GM06990 (cell line): Measurements from ENCODE around the gene PTPN4.

ENCODE experiments used
- DNase-seq: peaks from one replicate; pipeline ENCODE4 v3.0.0-alpha.2; 2011; ENCODE audit not compliant: insufficient read length; ENCODE audit errors: extremely low read depth
- H3K27me3 ChIP-seq: replicated peaks from 2 replicates; pipeline ENCODE4 v1.6.0; 2011; ENCODE audit warnings: low read length; ENCODE audit not compliant: control insufficient read depth, insufficient read depth
- H3K36me3 ChIP-seq: 2 replicates; pipeline ENCODE4 v1.5.1; 2011; ENCODE audit warnings: low read length; ENCODE audit not compliant: control insufficient read depth, insufficient read depth
- H3K4me3 ChIP-seq: replicated peaks from 2 replicates; pipeline ENCODE4 v1.5.1; 2011; ENCODE audit warnings: low read depth, mild to moderate bottlenecking, control low read depth, low read length
- TF ChIP-seq, protein P1 (sequence below): IDR thresholded peaks from 2 replicates; pipeline ENCODE4 v1.5.1; 2011; ENCODE audit warnings: low read length, control low read depth, mild to moderate bottlenecking, inconsistent platforms; ENCODE audit not compliant: insufficient read depth, poor library complexity, severe bottlenecking

PTPN4 gene

DNA sequence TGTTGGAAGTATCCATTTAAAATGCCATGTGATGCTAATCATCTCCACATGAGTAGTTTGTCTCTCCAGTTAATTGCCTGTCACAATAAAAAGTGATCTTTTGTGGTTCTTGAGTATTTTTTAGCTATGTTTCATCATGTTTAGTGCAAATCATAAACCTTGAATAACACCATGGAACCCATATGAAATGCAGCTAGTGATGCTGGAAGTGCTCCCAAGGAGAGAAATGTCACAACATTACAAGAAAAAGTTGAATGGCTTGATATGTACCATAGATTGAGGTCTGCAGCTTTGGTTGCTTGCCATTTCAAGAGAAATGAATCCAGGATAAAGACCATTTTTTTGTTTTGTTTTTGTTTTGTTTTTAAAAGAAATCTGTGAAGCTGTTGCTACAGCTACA lies 14.3 kb downstream of the PTPN4 start:
- no peak for DNase-seq
- Histone ChIP-seq H3K36me3 (no peaks in the 10 kb centered on the region), H3K27me3 (no peaks in the 10 kb centered on the region), H3K4me3 (no peak overlapping the region)
- TF ChIP-seq, protein P1, sequence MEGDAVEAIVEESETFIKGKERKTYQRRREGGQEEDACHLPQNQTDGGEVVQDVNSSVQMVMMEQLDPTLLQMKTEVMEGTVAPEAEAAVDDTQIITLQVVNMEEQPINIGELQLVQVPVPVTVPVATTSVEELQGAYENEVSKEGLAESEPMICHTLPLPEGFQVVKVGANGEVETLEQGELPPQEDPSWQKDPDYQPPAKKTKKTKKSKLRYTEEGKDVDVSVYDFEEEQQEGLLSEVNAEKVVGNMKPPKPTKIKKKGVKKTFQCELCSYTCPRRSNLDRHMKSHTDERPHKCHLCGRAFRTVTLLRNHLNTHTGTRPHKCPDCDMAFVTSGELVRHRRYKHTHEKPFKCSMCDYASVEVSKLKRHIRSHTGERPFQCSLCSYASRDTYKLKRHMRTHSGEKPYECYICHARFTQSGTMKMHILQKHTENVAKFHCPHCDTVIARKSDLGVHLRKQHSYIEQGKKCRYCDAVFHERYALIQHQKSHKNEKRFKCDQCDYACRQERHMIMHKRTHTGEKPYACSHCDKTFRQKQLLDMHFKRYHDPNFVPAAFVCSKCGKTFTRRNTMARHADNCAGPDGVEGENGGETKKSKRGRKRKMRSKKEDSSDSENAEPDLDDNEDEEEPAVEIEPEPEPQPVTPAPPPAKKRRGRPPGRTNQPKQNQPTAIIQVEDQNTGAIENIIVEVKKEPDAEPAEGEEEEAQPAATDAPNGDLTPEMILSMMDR, result no peak

DNA sequence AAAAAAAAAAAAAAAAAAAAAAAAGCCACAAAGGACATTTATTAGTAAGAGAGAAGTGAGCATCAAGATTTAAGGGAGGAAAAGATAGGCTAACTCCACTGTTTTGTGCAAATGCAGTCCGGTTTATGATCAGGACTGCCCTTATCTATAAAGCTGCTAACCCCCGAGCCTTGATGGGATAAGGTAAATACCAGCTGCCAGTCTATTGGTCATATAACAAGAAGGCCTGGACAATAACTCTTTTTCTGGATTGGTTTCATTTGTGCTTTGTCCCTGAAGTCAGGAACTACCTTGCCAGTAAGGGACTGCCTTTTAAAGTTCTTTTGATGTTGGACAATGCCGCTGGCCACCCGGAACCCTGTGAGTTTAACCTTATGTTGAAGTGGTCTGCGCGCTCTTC lies 15.4 kb downstream of the PTPN4 start:
- H3K4me3 ChIP-seq, result no peak overlapping the region
- no peaks in the 10 kb centered on the region for H3K36me3 ChIP-seq
- H3K27me3 ChIP-seq, result no peaks in the 10 kb centered on the region
- DNase-seq, result no peak
- TF ChIP-seq, protein P1, result no peak

DNA sequence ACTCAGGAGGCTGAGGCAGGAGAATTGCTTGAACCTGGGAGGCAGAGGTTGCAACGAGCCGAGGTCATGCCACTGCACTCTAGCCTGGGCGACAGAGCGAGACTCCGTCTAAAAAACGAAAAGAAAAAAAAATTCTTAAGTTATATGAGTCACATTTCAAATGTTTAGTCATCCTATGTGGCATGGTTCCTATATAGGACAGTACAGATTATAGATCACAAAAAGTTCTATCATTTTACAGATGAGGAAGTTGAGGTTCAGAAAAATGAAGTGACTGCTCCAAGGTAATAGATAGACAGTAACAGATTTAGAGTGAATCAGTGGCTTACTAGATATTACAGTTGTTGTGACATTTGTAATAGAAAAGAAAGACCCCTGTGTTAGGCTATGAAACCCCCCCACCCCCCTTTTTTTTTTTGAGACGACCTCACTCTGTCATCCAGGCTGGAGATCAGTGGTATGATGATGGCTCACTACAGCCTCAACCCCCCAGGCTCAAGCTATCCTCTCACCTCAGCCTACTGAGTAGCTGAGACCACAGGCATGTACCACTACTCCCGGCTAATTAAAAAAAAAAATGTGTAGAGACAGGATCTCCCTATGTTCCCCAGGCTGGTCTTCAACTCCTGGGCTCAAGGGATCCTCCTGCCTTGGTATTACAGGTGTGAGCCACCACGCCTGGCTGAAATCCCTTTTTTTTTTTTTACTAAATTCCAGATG lies 22.7 kb downstream of the PTPN4 start:
- TF ChIP-seq, protein P1, result no peak
- Histone ChIP-seq H3K36me3 (no peaks in the 10 kb centered on the region), H3K27me3 (no peaks in the 10 kb centered on the region), H3K4me3 (no peak overlapping the region)
- DNase-seq, result no peak

DNA sequence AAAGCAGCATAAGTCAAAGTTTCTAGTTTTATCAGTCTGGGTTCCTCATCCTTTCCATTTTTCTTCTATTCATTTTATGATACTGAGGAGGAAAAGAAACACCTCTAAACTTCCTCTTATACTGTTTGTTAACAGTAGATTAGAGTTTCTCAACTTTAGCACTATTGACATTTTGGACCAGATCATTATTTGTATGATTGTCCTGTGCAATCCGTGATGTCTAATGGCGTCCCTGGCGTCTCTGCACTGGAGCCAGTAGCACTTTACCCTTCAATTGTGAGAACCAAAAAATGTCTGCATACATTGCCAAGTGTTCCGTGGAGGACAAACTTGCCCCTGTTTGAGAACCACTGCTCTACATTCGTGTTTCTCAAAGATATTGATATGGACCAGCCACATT lies 25.2 kb downstream of the PTPN4 start:
- no peak for DNase-seq
- Histone ChIP-seq H3K27me3 (no peaks in the 10 kb centered on the region), H3K4me3 (no peak overlapping the region), H3K36me3 (no peaks in the 10 kb centered on the region)
- TF ChIP-seq, protein P1, result no peak

DNA sequence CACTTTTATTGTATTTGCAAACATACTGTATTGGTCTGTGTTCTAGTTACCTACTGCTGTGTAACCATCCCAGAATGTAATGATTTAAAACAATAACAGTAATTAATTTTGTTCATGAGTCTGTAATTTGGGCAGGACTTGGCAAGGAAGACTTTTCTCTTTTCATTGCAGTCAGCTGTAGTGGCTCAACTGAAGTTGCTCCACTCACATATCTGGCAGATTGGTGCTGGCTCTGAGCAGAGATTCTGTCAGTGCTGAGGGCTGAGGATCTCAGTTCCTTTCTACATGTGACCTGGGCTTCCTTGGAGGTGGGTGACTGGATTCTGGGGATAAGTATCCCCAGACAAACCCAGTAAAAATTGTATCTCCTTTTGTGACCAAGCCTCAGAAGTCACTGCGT lies 26.6 kb downstream of the PTPN4 start:
- Histone ChIP-seq H3K36me3 (no peaks in the 10 kb centered on the region), H3K4me3 (no peak overlapping the region), H3K27me3 (no peaks in the 10 kb centered on the region)
- DNase-seq, result no peak
- TF ChIP-seq, protein P1, result no peak

DNA sequence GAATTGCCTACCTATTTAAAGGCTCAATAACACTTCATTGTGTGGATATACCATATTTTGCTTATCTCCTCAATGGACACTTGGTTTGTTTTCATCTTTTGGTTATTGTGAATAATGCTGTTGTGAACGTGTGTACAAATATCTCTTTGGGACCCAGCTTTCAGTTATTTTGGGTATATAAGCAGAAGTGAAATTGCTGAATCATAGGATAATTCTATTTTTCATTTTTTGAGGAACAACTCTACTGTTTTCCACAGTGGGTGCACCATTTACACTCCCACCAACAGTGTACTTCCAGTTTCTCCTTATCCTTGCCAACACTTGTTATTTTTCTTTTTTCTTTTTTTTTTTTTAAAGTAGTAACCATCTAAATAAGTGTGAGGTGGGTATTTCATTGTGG lies 29.0 kb downstream of the PTPN4 start:
- Histone ChIP-seq H3K36me3 (no peaks in the 10 kb centered on the region; the same call in 1 of the 2 replicates), H3K27me3 (no peaks in the 10 kb centered on the region), H3K4me3 (no peak overlapping the region)
- no peak for DNase-seq
- TF ChIP-seq, protein P1, result no peak
